ENCODE measurements around the gene FOLR3. TPM values are rescaled to one million over a fixed set of nuclear protein-coding genes. Genes with fewer than 3 reads are reported as not detected.

Gene FOLR3
- total RNA-seq, 1 experiment from 2014 or later, result not detected

GRCh38 chr11:72091292-72091691 is 44.2 kb upstream of the FOLR3 start:
- no TSS peak for BruUV-seq (replicated peaks)
- H3K9me3 ChIP-seq (ENCODE audit: control insufficient read depth in 1 of 2, insufficient read depth in 1 of 2, low read depth in 1 of 2, low read length in 2 of 2), result no peaks in the 10 kb centered on the region
- peak; percentile 83 to 97 (median 88) for TF ChIP-seq CTCF (IDR thresholded peaks at IDR 0.05 in 2 of 3, conservative IDR thresholded peaks at IDR 0.05 in 1 of 3; ENCODE audit: borderline replicate concordance in 1 of 3, insufficient read depth in 1 of 3, low read depth in 2 of 3, low read length in 2 of 3)
- TF ChIP-seq CBX3 (IDR thresholded peaks at IDR 0.05; ENCODE audit: low read depth), result no peak
- TF ChIP-seq ATF3 (IDR thresholded peaks at IDR 0.05), result no peak
- peak; percentile 89 for TF ChIP-seq RAD21 (IDR thresholded peaks at IDR 0.05; ENCODE audit: low read depth)
- TF ChIP-seq ELF1 (IDR thresholded peaks at IDR 0.05; ENCODE audit: borderline replicate concordance, low read depth), result no peak
- peaks cover 0 to 5% of the 10 kb centered on the region in 2 experiments; a peak in 1 of 4 replicates for H3K4me1 ChIP-seq (ENCODE audit: control insufficient read depth in 1 of 2, insufficient read depth in 2 of 2, low read length in 2 of 2)
- DNase-seq (ENCODE audit: low read depth, low spot score) (no peak), ATAC-seq (peak; percentile 97)
- no peak overlapping the region for H3K9ac ChIP-seq (ENCODE audit: low read length)
- no peaks in the 10 kb centered on the region for H3K79me2 ChIP-seq (ENCODE audit: insufficient read depth, low read length)
- intact Hi-C loops (cut with micrococcal nuclease), result loop anchor here (1.0 kb wide), 1 partner anchor 66 kb away; no protein-coding TSS in a partner anchor
- RAD21 ChIA-PET (ENCODE audit: low non-redundant PET in 1 of 2, low total read pairs in 2 of 2, uncharacterized antibody in 2 of 2, unreplicated experiment in 2 of 2), result interaction anchor here (0.8 to 2.6 kb wide), 3 partner anchors 65 to 66 kb away, joined by 3 to 19 read pairs (median 6); no protein-coding TSS in a partner anchor
- H3K9me2 ChIP-seq (ENCODE audit: insufficient read depth), result no peaks in the 10 kb centered on the region
- no peak overlapping the region for H3K27ac ChIP-seq (ENCODE audit: low read depth, low read length)
- no peaks in the 10 kb centered on the region for H3K27me3 ChIP-seq (ENCODE audit: insufficient read depth, low read length)
- H3K36me3 ChIP-seq (ENCODE audit: control insufficient read depth in 1 of 2, insufficient read depth in 2 of 2, low read length in 2 of 2), result peaks cover 0 to 5% of the 10 kb centered on the region in 2 experiments; a peak in 3 of 4 replicates
- no peak overlapping the region for H3K4me3 ChIP-seq (replicated peaks in 1 of 2; ENCODE audit: low read depth in 1 of 2, low read length in 2 of 2)
- H3K4me2 ChIP-seq (ENCODE audit: low read length), result no peak overlapping the region
- POLR2A ChIA-PET, result no interaction called here
- no peaks in the 10 kb centered on the region for H4K20me1 ChIP-seq (ENCODE audit: insufficient read depth)
- CTCF ChIA-PET, result interaction anchor here (0.6 to 2.7 kb wide), 8 partner anchors 8 to 340 kb away, joined by 3 to 67 read pairs (median 4); no protein-coding TSS in a partner anchor
- no peak overlapping the region for H2AFZ ChIP-seq (ENCODE audit: low read depth, low read length, poor library complexity, severe bottlenecking)

- intact Hi-C loops (cut with micrococcal nuclease), result no loop called here
- TF ChIP-seq ZBTB33 (IDR thresholded peaks at IDR 0.05; ENCODE audit: extremely low read depth, insufficient replicate concordance, low read length), result no peak
- TF ChIP-seq SIN3A (IDR thresholded peaks at IDR 0.05; ENCODE audit: low read depth), result no peak
- no peak for TF ChIP-seq ZNF274 (IDR thresholded peaks at IDR 0.05; ENCODE audit: low read depth, low read length)
- TF ChIP-seq FOSL1 (IDR thresholded peaks at IDR 0.05; ENCODE audit: low read depth), result no peak
- TF ChIP-seq CTCF (IDR thresholded peaks at IDR 0.05 in 2 of 3, conservative IDR thresholded peaks at IDR 0.05 in 1 of 3; ENCODE audit: borderline replicate concordance in 1 of 3, insufficient read depth in 1 of 3, low read depth in 2 of 3, low read length in 2 of 3), result no peak
- no peak for TF ChIP-seq YY1 (IDR thresholded peaks at IDR 0.05; ENCODE audit: extremely low read depth, insufficient replicate concordance, low read depth, low read length)
- no peak for TF ChIP-seq RAD21 (IDR thresholded peaks at IDR 0.05; ENCODE audit: low read depth)
- no peak for TF ChIP-seq ATF3 (IDR thresholded peaks at IDR 0.05)
Observed at GRCh38 chr11:72098741-72099140, 36.8 kb upstream of the FOLR3 start.

More at GRCh38 chr11:72098741-72099140, 36.8 kb upstream of the FOLR3 start:
- ATAC-seq (no peak), DNase-seq (ENCODE audit: low read depth, low spot score) (no peak)
- no peak overlapping the region for H3K4me3 ChIP-seq (replicated peaks in 1 of 2; ENCODE audit: low read depth in 1 of 2, low read length in 2 of 2)
- RAD21 ChIA-PET (ENCODE audit: low non-redundant PET in 1 of 2, low total read pairs in 2 of 2, uncharacterized antibody in 2 of 2, unreplicated experiment in 2 of 2), result no interaction called here
- H3K4me1 ChIP-seq (ENCODE audit: control insufficient read depth in 1 of 2, insufficient read depth in 2 of 2, low read length in 2 of 2), result peaks cover 9 to 14% of the 10 kb centered on the region in 2 experiments; a peak in 3 of 4 replicates
- H3K27ac ChIP-seq (ENCODE audit: low read depth, low read length), result no peak overlapping the region
- no peak overlapping the region for H3K9ac ChIP-seq (ENCODE audit: low read length)
- no peaks in the 10 kb centered on the region for H3K9me3 ChIP-seq (ENCODE audit: control insufficient read depth in 1 of 2, insufficient read depth in 1 of 2, low read depth in 1 of 2, low read length in 2 of 2)
- no peaks in the 10 kb centered on the region for H3K9me2 ChIP-seq (ENCODE audit: insufficient read depth)
- no TSS peak for BruUV-seq (replicated peaks)
- POLR2A ChIA-PET, result interaction anchor here (0.6 kb wide), 1 partner anchor 187 kb away, joined by 3 read pairs; no protein-coding TSS in a partner anchor
- CTCF ChIA-PET, result interaction anchor here (1.2 to 2.5 kb wide), 2 partner anchors 8 to 74 kb away, joined by 4 to 10 read pairs; no protein-coding TSS in a partner anchor
- H3K79me2 ChIP-seq (ENCODE audit: insufficient read depth, low read length), result peaks cover 36% of the 10 kb centered on the region
- H4K20me1 ChIP-seq (ENCODE audit: insufficient read depth), result no peaks in the 10 kb centered on the region
- H3K4me2 ChIP-seq (ENCODE audit: low read length), result no peak overlapping the region
- peaks cover 18% of the 10 kb centered on the region in 2 experiments; a peak in 3 of 4 replicates for H3K36me3 ChIP-seq (ENCODE audit: control insufficient read depth in 1 of 2, insufficient read depth in 2 of 2, low read length in 2 of 2)
- H3K27me3 ChIP-seq (ENCODE audit: insufficient read depth, low read length), result no peaks in the 10 kb centered on the region
- H2AFZ ChIP-seq (ENCODE audit: low read depth, low read length, poor library complexity, severe bottlenecking), result no peak overlapping the region

All from HCT116 (cell line).